ENCODE results near the gene SERPINE3.

Gene SERPINE3

GRCh38 chr13:51339952-51340732 is 651 bp downstream of the SERPINE3 start:
- Mint-ChIP-seq H3K27me3 (ENCODE audit: low read depth) (no peaks in the 10 kb centered on the region), H3K4me3 (no peak overlapping the region), H3K27ac (no peak overlapping the region), H3K4me1 (no peaks in the 10 kb centered on the region), H3K36me3 (ENCODE audit: low read depth) (no peaks in the 10 kb centered on the region), H3K9me3 (no peaks in the 10 kb centered on the region)
- TF ChIP-seq CTCF (IDR thresholded peaks at IDR 0.05; ENCODE audit: unreplicated experiment in 3 of 3): no peak

- TF ChIP-seq CTCF (IDR thresholded peaks at IDR 0.05; ENCODE audit: unreplicated experiment in 3 of 3): no peak
- Mint-ChIP-seq H3K9me3 (no peaks in the 10 kb centered on the region), H3K27ac (no peak overlapping the region)
Observed at GRCh38 chr13:51341232-51341631, 1.7 kb downstream of the SERPINE3 start.

GRCh38 chr13:51341791-51342190 is 2.3 kb downstream of the SERPINE3 start:
- Mint-ChIP-seq H3K4me1 (no peaks in the 10 kb centered on the region), H3K27ac (no peak overlapping the region), H3K36me3 (ENCODE audit: low read depth) (no peaks in the 10 kb centered on the region), H3K27me3 (ENCODE audit: low read depth) (no peaks in the 10 kb centered on the region), H3K4me3 (no peak overlapping the region), H3K9me3 (no peaks in the 10 kb centered on the region)
- no peak for TF ChIP-seq CTCF (IDR thresholded peaks at IDR 0.05; ENCODE audit: unreplicated experiment in 3 of 3)

More at GRCh38 chr13:51341232-51341631, 1.7 kb downstream of the SERPINE3 start:
- no peak overlapping the region for H3K4me3 Mint-ChIP-seq
- H3K4me1 Mint-ChIP-seq: no peaks in the 10 kb centered on the region
- no peaks in the 10 kb centered on the region for H3K36me3 Mint-ChIP-seq (ENCODE audit: low read depth)
- H3K27me3 Mint-ChIP-seq (ENCODE audit: low read depth): no peaks in the 10 kb centered on the region

GRCh38 chr13:51342706-51343105 is 3.2 kb downstream of the SERPINE3 start:
- no peak for TF ChIP-seq CTCF (IDR thresholded peaks at IDR 0.05; ENCODE audit: unreplicated experiment in 3 of 3)
- H3K36me3 Mint-ChIP-seq (ENCODE audit: low read depth): no peaks in the 10 kb centered on the region
- H3K4me3 Mint-ChIP-seq: no peak overlapping the region
- no peaks in the 10 kb centered on the region for H3K4me1 Mint-ChIP-seq
- no peak overlapping the region for H3K27ac Mint-ChIP-seq
- H3K9me3 Mint-ChIP-seq: no peaks in the 10 kb centered on the region
- no peaks in the 10 kb centered on the region for H3K27me3 Mint-ChIP-seq (ENCODE audit: low read depth)

GRCh38 chr13:51343475-51343874 is 4.0 kb downstream of the SERPINE3 start:
- H3K27me3 Mint-ChIP-seq (ENCODE audit: low read depth): no peaks in the 10 kb centered on the region
- H3K4me1 Mint-ChIP-seq: no peaks in the 10 kb centered on the region
- no peak overlapping the region for H3K4me3 Mint-ChIP-seq
- no peaks in the 10 kb centered on the region for H3K9me3 Mint-ChIP-seq
- H3K36me3 Mint-ChIP-seq (ENCODE audit: low read depth): no peaks in the 10 kb centered on the region
- peak overlapping the region in 1 of 3 experiments; percentile 47 for H3K27ac Mint-ChIP-seq
- no peak for TF ChIP-seq CTCF (IDR thresholded peaks at IDR 0.05; ENCODE audit: unreplicated experiment in 3 of 3)

- H3K9me3 Mint-ChIP-seq: no peaks in the 10 kb centered on the region
- H3K36me3 Mint-ChIP-seq (ENCODE audit: low read depth): no peaks in the 10 kb centered on the region
- TF ChIP-seq CTCF (IDR thresholded peaks at IDR 0.05; ENCODE audit: unreplicated experiment in 3 of 3): no peak
- H3K4me3 Mint-ChIP-seq: no peak overlapping the region
- no peaks in the 10 kb centered on the region for H3K4me1 Mint-ChIP-seq
- no peak overlapping the region for H3K27ac Mint-ChIP-seq
- no peaks in the 10 kb centered on the region for H3K27me3 Mint-ChIP-seq (ENCODE audit: low read depth)
Observed at GRCh38 chr13:51346397-51346796, 6.9 kb downstream of the SERPINE3 start.

Data from nephron (organoid).